Measurements from ENCODE around the gene THRSP.

DNA sequence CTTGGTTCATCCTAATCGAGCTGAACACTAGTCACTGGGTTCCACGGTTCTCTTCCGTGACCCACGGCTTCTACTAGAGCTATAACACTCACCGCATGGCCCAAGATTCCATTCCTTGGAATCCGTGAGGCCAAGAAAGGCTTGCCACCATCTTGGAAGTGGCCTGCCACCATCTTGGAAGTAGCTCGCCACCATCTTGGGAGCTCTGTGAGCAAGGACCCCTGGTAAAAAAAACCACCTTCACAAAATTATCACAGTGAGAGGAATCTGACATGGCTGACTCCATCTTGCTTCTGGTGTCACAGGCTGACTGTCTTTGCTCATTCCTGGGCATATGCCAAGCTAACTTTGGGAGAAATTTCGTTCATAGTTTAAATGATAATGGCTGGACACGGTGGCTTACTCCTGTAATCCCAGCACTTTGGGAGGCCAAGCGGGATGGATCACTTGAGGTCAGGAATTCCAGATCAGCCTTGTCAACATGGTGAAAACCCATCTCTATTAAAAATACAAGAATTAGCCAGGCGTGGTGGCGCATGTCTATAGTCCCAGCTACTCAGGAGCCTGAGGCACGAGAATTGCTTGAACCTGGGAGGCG lies 21.7 kb upstream of the THRSP start:
- no peak for TF ChIP-seq FOXK2 (IDR thresholded peaks at IDR 0.05)
- TF ChIP-seq BHLHE40 (IDR thresholded peaks at IDR 0.05; ENCODE audit: borderline replicate concordance) = no peak
- no peak for TF ChIP-seq SUZ12 (IDR thresholded peaks at IDR 0.05)
- TF ChIP-seq, protein P1, sequence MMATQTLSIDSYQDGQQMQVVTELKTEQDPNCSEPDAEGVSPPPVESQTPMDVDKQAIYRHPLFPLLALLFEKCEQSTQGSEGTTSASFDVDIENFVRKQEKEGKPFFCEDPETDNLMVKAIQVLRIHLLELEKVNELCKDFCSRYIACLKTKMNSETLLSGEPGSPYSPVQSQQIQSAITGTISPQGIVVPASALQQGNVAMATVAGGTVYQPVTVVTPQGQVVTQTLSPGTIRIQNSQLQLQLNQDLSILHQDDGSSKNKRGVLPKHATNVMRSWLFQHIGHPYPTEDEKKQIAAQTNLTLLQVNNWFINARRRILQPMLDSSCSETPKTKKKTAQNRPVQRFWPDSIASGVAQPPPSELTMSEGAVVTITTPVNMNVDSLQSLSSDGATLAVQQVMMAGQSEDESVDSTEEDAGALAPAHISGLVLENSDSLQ (IDR thresholded peaks at IDR 0.05) = no peak
- TF ChIP-seq ARNT (IDR thresholded peaks at IDR 0.05) = no peak
- no peak for TF ChIP-seq ELF4 (IDR thresholded peaks at IDR 0.05)
- TF ChIP-seq SP1 (IDR thresholded peaks at IDR 0.05) = no peak
- no peak for TF ChIP-seq HDGF (IDR thresholded peaks at IDR 0.05; ENCODE audit: borderline replicate concordance)
- TF ChIP-seq TARDBP (IDR thresholded peaks at IDR 0.05) = no peak
- TF ChIP-seq ZNF384 (IDR thresholded peaks at IDR 0.05) = no peak
- no peak for TF ChIP-seq FOXM1 (IDR thresholded peaks at IDR 0.05; ENCODE audit: borderline replicate concordance)
- no peak for TF ChIP-seq CTBP1 (IDR thresholded peaks at IDR 0.05; ENCODE audit: borderline replicate concordance)
- no peak for TF ChIP-seq FOXA1 (IDR thresholded peaks at IDR 0.05)
- no peak for TF ChIP-seq L3MBTL2 (conservative IDR thresholded peaks at IDR 0.05)

All from HEK293T (cell line).